Upper lobe of right lung (tissue), 1 donor: ENCODE measurements around the gene KRT84. TPM values are rescaled to one million over a fixed set of nuclear protein-coding genes. Genes with fewer than 3 reads are reported as not detected.
A peak's percentile ranks its signal among the peaks of the same experiment; 100 is the strongest.

Experiments
- ATAC-seq: fragments of 200-7000 bp; cut with Tn5 transposase; one replicate; pipeline ENCODE4 v1.9.1; 2020; ENCODE audit warnings: mild to moderate bottlenecking, moderate library complexity
- DNase-seq: peaks from one replicate; pipeline ENCODE4 v3.0.0-alpha.2; 2020
- H3K27ac ChIP-seq: fragments of 200-600 bp; one replicate; pipeline ENCODE4 v1.8.0; 2022
- H3K27me3 ChIP-seq: fragments of 200-600 bp; one replicate; pipeline ENCODE4 v1.8.0; 2022; ENCODE audit warnings: mild to moderate bottlenecking
- H3K36me3 ChIP-seq: fragments of 200-600 bp; one replicate; pipeline ENCODE4 v1.8.0; 2022
- H3K4me1 ChIP-seq: fragments of 200-600 bp; one replicate; pipeline ENCODE4 v1.8.0; 2022
- H3K4me3 ChIP-seq: fragments of 200-600 bp; one replicate; pipeline ENCODE4 v1.8.0; 2022; ENCODE audit warnings: mild to moderate bottlenecking
- H3K9me3 ChIP-seq: fragments of 200-600 bp; one replicate; pipeline ENCODE4 v1.8.0; 2022
- CTCF ChIP-seq: fragments of 200-600 bp; IDR thresholded peaks from one replicate; pipeline ENCODE4 v1.8.0; 2022; ENCODE audit warnings: antibody characterized with exemption
- intact Hi-C: fragments of 100-400 bp; cut with DNase I; formaldehyde crosslinking; loops from one replicate; pipeline ENCODE4 v1.11.0; 2022
- total RNA-seq: library from RNA; stranded (reverse); fragmentation: NEBNext Ultra II Directional; extraction: Animal tissue kit (Norgen Biotek cat#: 25700); gene quantifications from one replicate; pipeline ENCODE4 v1.2.1, GENCODE V29; 2021
- donor health status: DM: no; HTN: yes; CAD: no; lungs with severe emphysema.

Gene KRT84
- total RNA-seq, 1 donor from 2014 or later, result not detected

DNA sequence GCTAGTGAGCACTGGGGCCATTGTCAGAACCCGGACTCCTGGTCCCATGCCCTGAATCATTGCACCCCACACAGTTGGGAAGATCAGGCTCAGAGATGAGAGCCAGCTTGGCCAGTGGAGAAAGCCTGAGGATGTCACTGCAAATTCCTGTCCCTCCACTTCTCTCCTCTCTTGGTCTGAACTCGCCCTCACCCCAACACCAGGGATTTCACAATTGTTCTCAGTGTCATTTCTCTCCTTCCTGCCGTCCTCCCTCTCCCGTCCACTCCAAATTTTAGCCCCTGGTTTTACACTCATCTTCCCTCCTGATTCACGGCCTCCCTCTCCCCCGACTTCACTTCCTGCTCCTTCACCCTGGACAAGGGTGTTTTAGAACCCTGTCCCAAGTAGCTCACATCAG, 37.6 kb upstream of the KRT84 start:
- intact Hi-C loops, result no loop called here
- DNase-seq, result no peak
- Histone ChIP-seq H3K36me3 (no peaks in the 10 kb centered on the region), H3K27ac (peak overlapping the region; percentile 20), H3K27me3 (no peaks in the 10 kb centered on the region), H3K4me1 (no peaks in the 10 kb centered on the region), H3K4me3 (no peak overlapping the region), H3K9me3 (no peaks in the 10 kb centered on the region)
- no peak for TF ChIP-seq CTCF
- ATAC-seq, result no peak

DNA sequence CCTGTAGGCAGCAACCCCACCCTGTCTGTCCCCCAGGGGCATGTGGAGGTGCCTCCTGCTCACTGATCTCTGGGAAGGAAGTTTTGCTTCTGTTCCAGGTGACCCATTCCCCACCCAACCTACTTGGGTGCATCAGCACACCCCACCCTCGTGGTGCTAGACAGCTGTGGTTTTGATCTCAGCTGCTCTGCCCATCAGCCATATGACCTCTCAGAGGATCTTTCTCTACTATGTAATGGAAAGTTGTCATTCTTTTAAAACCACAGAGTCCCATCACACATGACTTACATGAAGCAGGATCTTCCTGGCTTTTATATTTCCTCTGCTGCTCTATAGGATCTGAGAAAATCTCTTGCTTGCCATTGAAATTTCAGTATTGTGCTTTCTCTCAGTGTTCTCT, 34.2 kb upstream of the KRT84 start:
- peaks cover 7% of the 10 kb centered on the region for H3K4me1 ChIP-seq
- no peaks in the 10 kb centered on the region for H3K36me3 ChIP-seq
- no peak overlapping the region for H3K27ac ChIP-seq
- intact Hi-C loops, result no loop called here
- no peak for TF ChIP-seq CTCF
- no peaks in the 10 kb centered on the region for H3K9me3 ChIP-seq
- H3K4me3 ChIP-seq, result no peak overlapping the region
- ATAC-seq (no peak), DNase-seq (no peak)
- H3K27me3 ChIP-seq, result no peaks in the 10 kb centered on the region

- Histone ChIP-seq H3K27me3 (no peaks in the 10 kb centered on the region), H3K4me3 (no peak overlapping the region), H3K9me3 (no peaks in the 10 kb centered on the region), H3K4me1 (peaks cover 7% of the 10 kb centered on the region), H3K27ac (no peak overlapping the region), H3K36me3 (no peaks in the 10 kb centered on the region)
- ATAC-seq, result no peak
- TF ChIP-seq CTCF, result no peak
- intact Hi-C loops, result no loop called here
- no peak for DNase-seq
These were observed 33.2 kb upstream of the KRT84 start for GRCh38 chr12:52418576-52419110.

DNA sequence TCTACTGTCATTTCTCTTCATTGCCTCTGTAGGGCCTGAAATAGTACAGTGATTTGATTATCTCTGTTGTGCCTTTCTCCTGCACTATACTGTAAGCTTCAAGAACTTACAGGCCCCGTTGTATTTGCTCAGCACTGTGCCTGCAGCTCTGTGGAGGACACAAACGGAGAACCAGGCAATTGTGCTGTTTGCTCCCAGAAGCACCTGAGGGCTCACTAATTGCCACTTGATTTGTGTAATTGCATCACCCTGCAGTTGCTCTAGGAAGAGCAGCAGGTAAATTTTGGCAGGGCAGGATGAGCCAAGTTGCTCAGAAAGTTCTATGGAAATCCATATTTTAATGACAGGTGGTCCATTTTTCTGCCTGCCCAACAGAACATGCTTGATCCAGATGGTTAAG, 32.3 kb upstream of the KRT84 start:
- Histone ChIP-seq H3K27ac (no peak overlapping the region), H3K9me3 (no peaks in the 10 kb centered on the region), H3K27me3 (no peaks in the 10 kb centered on the region), H3K36me3 (no peaks in the 10 kb centered on the region), H3K4me1 (peaks cover 7% of the 10 kb centered on the region), H3K4me3 (no peak overlapping the region)
- no peak for DNase-seq
- intact Hi-C loops, result no loop called here
- ATAC-seq, result peak; percentile 66
- TF ChIP-seq CTCF, result no peak

GRCh38 chr12:52416795-52417194, 31.3 kb upstream of the KRT84 start:
- ATAC-seq (no peak), DNase-seq (no peak)
- Histone ChIP-seq H3K4me3 (no peak overlapping the region), H3K27ac (no peak overlapping the region), H3K4me1 (peaks cover 7% of the 10 kb centered on the region), H3K27me3 (peaks cover 4% of the 10 kb centered on the region), H3K9me3 (no peaks in the 10 kb centered on the region), H3K36me3 (no peaks in the 10 kb centered on the region)
- no peak for TF ChIP-seq CTCF
- intact Hi-C loops, result no loop called here
